ENCODE results near the gene PRR35.
A peak's percentile ranks its signal among the peaks of the same experiment; 100 is the strongest.

The PRR35 gene

DNA sequence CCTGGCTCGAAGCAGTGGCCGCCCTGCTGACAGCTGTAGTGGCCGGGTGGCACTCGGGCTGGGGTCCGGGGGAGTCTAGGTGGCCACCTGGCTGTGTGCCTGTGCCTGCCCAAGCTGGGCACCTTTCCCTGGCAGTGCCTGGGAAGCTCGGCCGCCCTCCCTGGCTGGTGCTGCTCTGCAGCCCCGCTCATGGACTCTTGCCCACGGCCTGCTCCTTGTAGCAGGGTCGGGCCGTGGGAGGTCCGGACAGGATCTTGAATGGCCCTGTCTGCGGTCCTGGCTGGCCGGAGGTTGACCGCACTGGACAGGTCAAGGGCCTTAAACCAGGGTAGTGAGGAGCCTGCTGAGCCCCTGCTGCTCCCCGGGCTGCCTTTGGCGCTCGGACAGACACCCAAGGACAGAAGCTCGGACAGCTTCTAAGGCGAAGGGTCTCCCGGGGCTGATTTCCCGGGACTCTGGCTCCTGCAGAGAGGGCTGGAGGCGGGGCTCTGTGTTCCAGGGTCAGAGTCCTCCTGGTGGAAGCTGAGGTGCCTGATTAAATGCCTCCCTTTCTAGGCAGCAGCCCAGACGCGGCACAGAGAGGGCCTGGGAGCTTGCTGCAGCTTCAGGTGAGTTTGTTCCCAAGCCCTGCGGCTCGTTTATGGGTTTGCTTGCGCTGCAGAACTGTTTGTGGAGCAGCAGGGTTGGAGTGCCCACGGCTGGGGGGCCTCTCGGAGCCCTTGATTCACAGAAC is 26.6 kb upstream of the PRR35 start:
- TF ChIP-seq, protein P1, sequence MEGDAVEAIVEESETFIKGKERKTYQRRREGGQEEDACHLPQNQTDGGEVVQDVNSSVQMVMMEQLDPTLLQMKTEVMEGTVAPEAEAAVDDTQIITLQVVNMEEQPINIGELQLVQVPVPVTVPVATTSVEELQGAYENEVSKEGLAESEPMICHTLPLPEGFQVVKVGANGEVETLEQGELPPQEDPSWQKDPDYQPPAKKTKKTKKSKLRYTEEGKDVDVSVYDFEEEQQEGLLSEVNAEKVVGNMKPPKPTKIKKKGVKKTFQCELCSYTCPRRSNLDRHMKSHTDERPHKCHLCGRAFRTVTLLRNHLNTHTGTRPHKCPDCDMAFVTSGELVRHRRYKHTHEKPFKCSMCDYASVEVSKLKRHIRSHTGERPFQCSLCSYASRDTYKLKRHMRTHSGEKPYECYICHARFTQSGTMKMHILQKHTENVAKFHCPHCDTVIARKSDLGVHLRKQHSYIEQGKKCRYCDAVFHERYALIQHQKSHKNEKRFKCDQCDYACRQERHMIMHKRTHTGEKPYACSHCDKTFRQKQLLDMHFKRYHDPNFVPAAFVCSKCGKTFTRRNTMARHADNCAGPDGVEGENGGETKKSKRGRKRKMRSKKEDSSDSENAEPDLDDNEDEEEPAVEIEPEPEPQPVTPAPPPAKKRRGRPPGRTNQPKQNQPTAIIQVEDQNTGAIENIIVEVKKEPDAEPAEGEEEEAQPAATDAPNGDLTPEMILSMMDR (IDR thresholded peaks at IDR 0.05; ENCODE audit: low read depth, low read length, missing control alignments) = no peak
- DNase-seq (ENCODE audit: extremely low read depth, low read depth) = no peak
- H3K4me3 ChIP-seq (replicated peaks; ENCODE audit: low read depth, low read length) = no peak overlapping the region

- no peak overlapping the region for H3K4me3 ChIP-seq (replicated peaks; ENCODE audit: low read depth, low read length)
- no peak for DNase-seq (ENCODE audit: extremely low read depth, low read depth)
- TF ChIP-seq, protein P1 (IDR thresholded peaks at IDR 0.05; ENCODE audit: low read depth, low read length, missing control alignments) = no peak
Measured at GRCh38 chr16:534135-534534, 26.1 kb upstream of the PRR35 start.

DNA sequence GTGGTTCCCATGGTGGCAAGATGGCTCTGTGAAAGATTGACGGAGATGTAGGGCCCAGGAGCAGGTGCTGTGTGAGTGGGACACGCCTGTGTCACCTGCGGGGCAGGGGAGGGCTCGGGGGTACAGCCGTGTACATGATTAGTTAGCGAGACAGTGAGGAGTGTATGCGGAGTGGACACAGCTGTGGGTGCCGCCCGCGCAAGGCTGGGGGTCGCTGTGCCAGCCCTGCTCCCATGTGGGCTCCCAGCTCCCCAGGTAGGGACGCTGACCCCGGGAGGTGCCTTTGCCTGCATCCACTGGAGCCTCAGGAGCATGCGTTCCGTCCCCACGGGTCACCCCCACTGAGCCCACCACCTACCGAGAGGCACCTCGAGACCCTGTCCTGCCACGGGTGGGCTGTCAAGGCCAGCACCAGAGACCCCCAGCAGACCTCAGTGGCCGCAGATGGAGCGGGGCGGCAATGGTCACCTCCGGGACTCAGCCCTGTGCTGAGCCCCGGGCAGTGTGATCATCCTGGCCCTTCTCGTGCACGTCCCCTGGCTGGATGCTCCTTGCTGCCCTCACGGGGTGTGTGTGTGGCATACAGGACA is 25.2 kb upstream of the PRR35 start:
- TF ChIP-seq, protein P1 (IDR thresholded peaks at IDR 0.05; ENCODE audit: low read depth, low read length, missing control alignments) = no peak
- H3K4me3 ChIP-seq (replicated peaks; ENCODE audit: low read depth, low read length) = no peak overlapping the region
- no peak for DNase-seq (ENCODE audit: extremely low read depth, low read depth)

GRCh38 chr16:535446-536405 is 24.5 kb upstream of the PRR35 start:
- no peak for DNase-seq (ENCODE audit: extremely low read depth, low read depth)
- TF ChIP-seq, protein P1 (IDR thresholded peaks at IDR 0.05; ENCODE audit: low read depth, low read length, missing control alignments) = no peak
- no peak overlapping the region for H3K4me3 ChIP-seq (replicated peaks; ENCODE audit: low read depth, low read length)

- no peak for DNase-seq (ENCODE audit: extremely low read depth, low read depth)
- TF ChIP-seq, protein P1 (IDR thresholded peaks at IDR 0.05; ENCODE audit: low read depth, low read length, missing control alignments) = no peak
- no peak overlapping the region for H3K4me3 ChIP-seq (replicated peaks; ENCODE audit: low read depth, low read length)
Measured at GRCh38 chr16:536746-537145, 23.4 kb upstream of the PRR35 start.

DNA sequence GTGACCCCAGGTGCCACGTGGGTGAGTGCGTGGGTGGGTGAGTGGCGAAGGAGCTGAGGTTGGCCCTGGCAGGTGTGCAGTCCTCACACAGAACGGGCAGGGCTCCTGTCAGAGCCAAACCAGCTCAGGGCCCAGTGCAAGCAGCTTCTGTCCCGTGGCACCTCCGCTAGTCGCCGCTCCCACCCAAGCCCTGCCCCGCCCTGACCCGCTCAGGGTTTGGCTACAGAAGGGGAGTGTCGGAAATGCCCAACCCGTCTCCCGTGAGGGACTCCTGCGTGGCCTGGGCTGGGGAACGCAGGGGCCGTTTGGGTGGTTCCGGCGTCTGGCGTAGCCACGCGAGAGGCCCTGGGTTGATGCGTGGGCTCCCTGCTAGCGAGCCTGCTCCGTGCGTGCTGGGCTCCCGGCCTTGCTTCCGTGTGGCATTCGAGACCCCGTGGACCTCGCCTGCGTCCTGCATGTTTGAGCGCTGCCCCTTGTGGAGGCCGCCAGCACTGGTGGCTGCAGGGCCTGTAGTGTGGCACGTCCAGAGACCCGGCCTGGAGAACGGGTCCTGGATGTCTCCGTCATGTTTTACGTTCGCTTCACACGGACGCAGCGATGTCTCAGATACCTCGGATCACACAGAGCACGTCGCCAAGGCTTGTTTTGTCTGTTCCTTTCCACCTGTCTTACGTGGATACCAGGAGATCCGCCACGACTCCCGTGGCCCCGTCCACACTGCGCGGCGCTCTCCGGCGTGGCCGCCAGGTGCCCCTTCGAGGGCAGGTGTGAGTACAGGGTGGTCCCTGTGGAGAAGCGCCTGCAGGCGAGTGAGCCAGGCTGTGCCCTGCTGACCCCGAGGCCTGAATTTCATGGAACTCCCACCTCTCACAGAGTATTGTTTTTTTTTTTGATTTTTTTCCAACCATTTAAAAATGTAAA is 22.5 kb upstream of the PRR35 start:
- no peak for DNase-seq (ENCODE audit: extremely low read depth, low read depth)
- TF ChIP-seq, protein P1 (IDR thresholded peaks at IDR 0.05; ENCODE audit: low read depth, low read length, missing control alignments) = peak; percentile 6
- H3K4me3 ChIP-seq (replicated peaks; ENCODE audit: low read depth, low read length) = no peak overlapping the region
